ENCODE data around the gene MEGF11.

The MEGF11 gene

GRCh38 chr15:66042624-66043023 is 210.9 kb downstream of the MEGF11 start:
- H3K27me3 ChIP-seq (ENCODE audit: insufficient read depth, low read length): peaks cover 6% of the 10 kb centered on the region
- H3K36me3 ChIP-seq (ENCODE audit: insufficient read depth, low read length): no peaks in the 10 kb centered on the region
- H3K4me3 ChIP-seq (ENCODE audit: low read length): no peak overlapping the region

GRCh38 chr15:66041276-66041675 is 212.3 kb downstream of the MEGF11 start:
- Histone ChIP-seq H3K36me3 (ENCODE audit: insufficient read depth, low read length) (no peaks in the 10 kb centered on the region), H2AFZ (ENCODE audit: low read depth, low read length) (no peak overlapping the region), H3K27me3 (ENCODE audit: insufficient read depth, low read length) (peaks cover 6% of the 10 kb centered on the region), H3K4me1 (ENCODE audit: insufficient read depth, low read length) (no peaks in the 10 kb centered on the region), H3K4me3 (ENCODE audit: low read length) (no peak overlapping the region), H3K9me3 (ENCODE audit: low read length) (no peaks in the 10 kb centered on the region)

More at GRCh38 chr15:66042624-66043023, 210.9 kb downstream of the MEGF11 start:
- H3K9me3 ChIP-seq (ENCODE audit: low read length): no peaks in the 10 kb centered on the region
- H2AFZ ChIP-seq (ENCODE audit: low read depth, low read length): no peak overlapping the region
- H3K4me1 ChIP-seq (ENCODE audit: insufficient read depth, low read length): no peaks in the 10 kb centered on the region

- Histone ChIP-seq H3K4me1 (ENCODE audit: insufficient read depth, low read length) (no peaks in the 10 kb centered on the region), H2AFZ (ENCODE audit: low read depth, low read length) (no peak overlapping the region), H3K36me3 (ENCODE audit: insufficient read depth, low read length) (no peaks in the 10 kb centered on the region), H3K9me3 (ENCODE audit: low read length) (no peaks in the 10 kb centered on the region), H3K27me3 (ENCODE audit: insufficient read depth, low read length) (peaks cover 6% of the 10 kb centered on the region), H3K4me3 (ENCODE audit: low read length) (no peak overlapping the region)
Measured at GRCh38 chr15:66040211-66040892, 213.2 kb downstream of the MEGF11 start.

DNA sequence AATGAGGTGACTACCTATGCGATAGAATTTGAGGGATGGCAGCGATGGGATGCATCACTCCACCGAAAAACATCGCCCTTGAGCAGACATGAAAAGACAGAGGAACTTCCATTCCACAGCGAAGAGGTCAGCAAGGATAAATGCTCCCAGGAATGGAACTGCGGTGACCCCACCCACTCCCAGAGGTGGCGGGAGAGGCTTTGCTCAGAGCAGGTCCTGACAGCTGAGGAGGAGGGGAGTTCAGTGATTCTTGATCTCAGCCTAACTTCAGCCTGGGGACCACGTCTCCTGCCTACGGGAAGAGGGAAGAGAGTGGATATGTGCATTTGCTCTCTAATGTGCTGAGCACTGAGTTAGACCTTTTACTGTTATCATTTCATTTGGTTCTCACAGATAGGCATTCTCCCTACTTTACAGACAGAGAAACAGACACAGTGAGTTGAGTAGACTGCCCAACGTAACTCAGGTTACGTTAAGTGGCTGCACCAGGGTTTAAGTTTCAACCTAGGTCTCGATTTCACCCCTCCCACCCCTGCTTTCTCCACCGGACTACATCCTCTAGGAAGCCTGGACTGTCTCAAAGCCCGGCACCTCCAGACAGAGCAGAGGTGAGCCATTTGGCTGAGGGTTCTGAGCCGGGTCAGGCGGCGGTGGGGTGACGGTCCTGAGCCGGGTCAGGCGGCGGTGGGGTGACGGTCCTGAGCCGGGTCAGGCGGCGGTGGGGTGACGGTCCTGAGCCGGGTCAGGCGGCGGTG is 214.3 kb downstream of the MEGF11 start:
- peaks cover 6% of the 10 kb centered on the region for H3K27me3 ChIP-seq (ENCODE audit: insufficient read depth, low read length)
- no peaks in the 10 kb centered on the region for H3K9me3 ChIP-seq (ENCODE audit: low read length)
- H3K36me3 ChIP-seq (ENCODE audit: insufficient read depth, low read length): no peaks in the 10 kb centered on the region
- H3K4me3 ChIP-seq (ENCODE audit: low read length): no peak overlapping the region
- H2AFZ ChIP-seq (ENCODE audit: low read depth, low read length): no peak overlapping the region
- no peaks in the 10 kb centered on the region for H3K4me1 ChIP-seq (ENCODE audit: insufficient read depth, low read length)

DNA sequence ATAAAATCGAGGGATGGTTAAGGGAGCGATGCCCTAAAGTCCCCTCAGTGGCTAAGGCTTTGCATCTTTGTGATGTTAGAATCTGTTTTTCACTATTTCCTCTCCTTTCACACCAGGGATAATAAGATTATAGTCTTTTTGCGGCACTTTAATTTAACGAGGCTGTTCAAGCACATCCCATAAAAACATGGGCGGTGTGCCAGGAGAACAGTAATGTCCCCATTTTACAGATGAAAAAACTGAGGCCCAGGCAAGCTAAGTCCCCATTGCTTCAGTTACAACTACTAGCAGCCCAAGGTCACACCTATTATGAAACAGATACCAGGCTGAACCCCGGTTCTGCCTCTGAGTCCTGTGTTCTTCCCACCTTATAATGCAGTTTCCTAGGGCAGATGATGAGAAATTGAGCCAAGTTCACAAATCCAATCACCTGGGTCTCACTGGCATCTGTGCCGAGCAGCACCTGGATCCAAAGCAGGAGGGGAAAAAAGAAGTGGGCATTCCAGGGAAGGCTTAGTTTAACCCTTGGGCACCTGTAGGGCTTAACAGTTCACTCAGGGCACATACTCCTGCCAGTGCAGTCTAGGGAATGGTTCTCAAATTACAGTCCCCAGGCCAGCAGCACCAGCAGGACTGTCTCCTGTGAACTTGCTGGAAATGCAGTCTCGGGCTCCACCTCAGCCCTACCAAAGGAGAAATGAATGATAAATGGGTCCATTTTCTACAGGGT is 215.0 kb downstream of the MEGF11 start:
- Histone ChIP-seq H3K27me3 (ENCODE audit: insufficient read depth, low read length) (peaks cover 6% of the 10 kb centered on the region), H2AFZ (ENCODE audit: low read depth, low read length) (no peak overlapping the region)

DNA sequence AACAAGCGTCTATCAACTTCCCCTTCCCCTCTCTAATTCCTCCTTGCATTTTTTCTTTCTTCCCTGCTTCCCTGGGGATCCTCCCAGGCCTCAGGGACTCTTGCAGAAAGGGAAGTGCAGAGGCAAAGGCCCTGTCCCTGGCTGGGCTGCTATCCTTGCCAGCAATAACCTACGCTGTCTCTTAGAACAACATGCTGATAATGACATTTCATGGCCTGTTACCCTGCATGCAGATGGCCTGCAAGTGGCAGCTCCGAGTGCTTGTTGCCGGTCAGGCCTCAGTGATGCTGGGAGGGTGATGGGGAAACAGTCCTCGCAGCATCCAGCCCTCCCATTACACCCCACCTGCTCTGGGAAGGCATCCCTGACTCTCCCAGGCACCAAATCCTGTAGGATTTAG is 216.7 kb downstream of the MEGF11 start:
- no peaks in the 10 kb centered on the region for H3K36me3 ChIP-seq (ENCODE audit: insufficient read depth, low read length)
- no peaks in the 10 kb centered on the region for H3K9me3 ChIP-seq (ENCODE audit: low read length)
- H3K27me3 ChIP-seq (ENCODE audit: insufficient read depth, low read length): peaks cover 6% of the 10 kb centered on the region
- H3K4me3 ChIP-seq (ENCODE audit: low read length): no peak overlapping the region
- no peak overlapping the region for H2AFZ ChIP-seq (ENCODE audit: low read depth, low read length)
- no peaks in the 10 kb centered on the region for H3K4me1 ChIP-seq (ENCODE audit: insufficient read depth, low read length)

More for the DNA sequence above, 215.0 kb downstream of the MEGF11 start:
- no peaks in the 10 kb centered on the region for H3K36me3 ChIP-seq (ENCODE audit: insufficient read depth, low read length)
- no peaks in the 10 kb centered on the region for H3K4me1 ChIP-seq (ENCODE audit: insufficient read depth, low read length)
- H3K4me3 ChIP-seq (ENCODE audit: low read length): no peak overlapping the region
- H3K9me3 ChIP-seq (ENCODE audit: low read length): no peaks in the 10 kb centered on the region

- Histone ChIP-seq H3K27me3 (ENCODE audit: insufficient read depth, low read length) (peaks cover 6% of the 10 kb centered on the region), H3K36me3 (ENCODE audit: insufficient read depth, low read length) (no peaks in the 10 kb centered on the region)
Measured at GRCh38 chr15:66035901-66036300, 217.6 kb downstream of the MEGF11 start.

DNA sequence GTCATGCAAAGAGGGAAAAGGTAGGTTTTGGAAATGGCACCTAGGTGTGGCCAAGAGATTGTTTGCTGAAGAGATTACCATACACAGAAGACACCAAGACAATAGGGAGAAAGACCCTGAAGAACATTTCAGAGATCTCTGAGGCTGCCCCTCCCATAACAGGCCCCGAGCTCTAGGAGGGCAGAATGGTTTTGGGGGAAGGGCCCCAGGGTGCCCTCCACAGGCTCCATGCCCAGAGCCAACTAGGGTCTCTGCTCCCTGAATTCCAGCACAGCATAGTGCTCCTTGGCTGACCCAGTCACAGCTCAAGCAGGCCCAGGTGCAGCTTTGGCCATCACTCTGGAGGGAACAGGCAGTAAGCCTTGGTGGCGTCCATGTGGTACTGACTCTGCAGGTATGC is 220.4 kb downstream of the MEGF11 start:
- Histone ChIP-seq H2AFZ (ENCODE audit: low read depth, low read length) (no peak overlapping the region), H3K9me3 (ENCODE audit: low read length) (no peaks in the 10 kb centered on the region), H3K4me1 (ENCODE audit: insufficient read depth, low read length) (no peaks in the 10 kb centered on the region), H3K4me3 (ENCODE audit: low read length) (no peak overlapping the region), H3K27me3 (ENCODE audit: insufficient read depth, low read length) (no peaks in the 10 kb centered on the region), H3K36me3 (ENCODE audit: insufficient read depth, low read length) (no peaks in the 10 kb centered on the region)

More at GRCh38 chr15:66035901-66036300, 217.6 kb downstream of the MEGF11 start:
- Histone ChIP-seq H3K9me3 (ENCODE audit: low read length) (no peaks in the 10 kb centered on the region), H2AFZ (ENCODE audit: low read depth, low read length) (no peak overlapping the region), H3K4me1 (ENCODE audit: insufficient read depth, low read length) (no peaks in the 10 kb centered on the region), H3K4me3 (ENCODE audit: low read length) (no peak overlapping the region)

- no peaks in the 10 kb centered on the region for H3K27me3 ChIP-seq (ENCODE audit: insufficient read depth, low read length)
- H3K4me1 ChIP-seq (ENCODE audit: insufficient read depth, low read length): no peaks in the 10 kb centered on the region
- no peak overlapping the region for H3K4me3 ChIP-seq (ENCODE audit: low read length)
- H2AFZ ChIP-seq (ENCODE audit: low read depth, low read length): no peak overlapping the region
- no peaks in the 10 kb centered on the region for H3K9me3 ChIP-seq (ENCODE audit: low read length)
- no peaks in the 10 kb centered on the region for H3K36me3 ChIP-seq (ENCODE audit: insufficient read depth, low read length)
Measured at GRCh38 chr15:66032006-66032405, 221.5 kb downstream of the MEGF11 start.

- Histone ChIP-seq H3K4me3 (ENCODE audit: low read length) (no peak overlapping the region), H3K27me3 (ENCODE audit: insufficient read depth, low read length) (peaks cover 3% of the 10 kb centered on the region), H2AFZ (ENCODE audit: low read depth, low read length) (no peak overlapping the region), H3K9me3 (ENCODE audit: low read length) (no peaks in the 10 kb centered on the region), H3K4me1 (ENCODE audit: insufficient read depth, low read length) (no peaks in the 10 kb centered on the region), H3K36me3 (ENCODE audit: insufficient read depth, low read length) (no peaks in the 10 kb centered on the region)
Measured at GRCh38 chr15:66030650-66031049, 222.9 kb downstream of the MEGF11 start.

DNA sequence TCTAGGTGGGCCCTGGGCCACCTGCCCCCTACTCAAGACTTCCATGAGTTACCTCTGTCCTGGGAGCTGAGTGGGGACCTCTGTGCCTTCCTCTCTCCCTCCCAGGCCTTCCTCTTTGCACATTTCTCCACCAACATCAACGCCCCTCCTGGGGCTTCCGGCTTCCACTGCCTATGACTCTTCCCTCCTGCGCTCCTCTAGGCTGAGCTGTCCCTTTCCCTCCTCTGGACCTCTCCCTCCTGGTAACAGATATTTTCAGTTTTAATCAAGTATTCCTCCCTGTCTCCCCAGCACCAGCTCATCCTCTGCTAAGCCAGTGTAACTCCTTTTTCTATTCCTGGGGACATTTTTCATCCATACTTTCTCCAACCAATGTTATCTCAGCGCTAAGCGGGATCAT is 223.9 kb downstream of the MEGF11 start:
- Histone ChIP-seq H3K27me3 (ENCODE audit: insufficient read depth, low read length) (peaks cover 3% of the 10 kb centered on the region), H3K36me3 (ENCODE audit: insufficient read depth, low read length) (no peaks in the 10 kb centered on the region), H3K4me3 (ENCODE audit: low read length) (no peak overlapping the region), H3K9me3 (ENCODE audit: low read length) (no peaks in the 10 kb centered on the region), H3K4me1 (ENCODE audit: insufficient read depth, low read length) (no peaks in the 10 kb centered on the region), H2AFZ (ENCODE audit: low read depth, low read length) (no peak overlapping the region)

DNA sequence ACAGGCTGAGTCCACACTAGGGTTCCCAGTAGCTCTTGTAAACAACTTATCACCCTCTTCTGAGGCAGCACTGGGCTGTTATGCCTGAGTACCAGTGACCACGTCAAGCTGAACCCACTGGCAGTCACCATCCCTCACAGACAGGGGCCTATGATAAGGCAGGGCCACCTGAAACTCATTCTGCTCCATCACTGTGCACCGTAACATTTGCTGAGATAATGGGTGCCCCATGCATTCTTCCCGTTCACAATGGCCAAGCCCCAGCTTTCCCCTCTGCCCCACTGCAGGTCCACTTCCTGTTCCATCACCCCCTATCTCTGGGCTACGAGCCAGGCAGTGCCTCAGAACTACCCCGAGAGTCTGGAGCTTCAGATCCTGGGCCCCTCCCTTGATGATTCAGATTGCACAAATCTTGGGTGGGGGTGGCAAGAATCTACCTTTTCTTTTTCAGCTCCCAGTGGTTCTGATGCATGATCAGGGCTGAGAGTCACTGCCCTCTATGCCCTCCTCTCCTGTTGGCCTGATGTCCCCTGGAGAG is 226.2 kb downstream of the MEGF11 start:
- H3K27me3 ChIP-seq (ENCODE audit: insufficient read depth, low read length): peaks cover 3% of the 10 kb centered on the region
- no peaks in the 10 kb centered on the region for H3K36me3 ChIP-seq (ENCODE audit: insufficient read depth, low read length)
- no peak overlapping the region for H3K4me3 ChIP-seq (ENCODE audit: low read length)
- no peaks in the 10 kb centered on the region for H3K4me1 ChIP-seq (ENCODE audit: insufficient read depth, low read length)
- no peak overlapping the region for H2AFZ ChIP-seq (ENCODE audit: low read depth, low read length)
- H3K9me3 ChIP-seq (ENCODE audit: low read length): no peaks in the 10 kb centered on the region

DNA sequence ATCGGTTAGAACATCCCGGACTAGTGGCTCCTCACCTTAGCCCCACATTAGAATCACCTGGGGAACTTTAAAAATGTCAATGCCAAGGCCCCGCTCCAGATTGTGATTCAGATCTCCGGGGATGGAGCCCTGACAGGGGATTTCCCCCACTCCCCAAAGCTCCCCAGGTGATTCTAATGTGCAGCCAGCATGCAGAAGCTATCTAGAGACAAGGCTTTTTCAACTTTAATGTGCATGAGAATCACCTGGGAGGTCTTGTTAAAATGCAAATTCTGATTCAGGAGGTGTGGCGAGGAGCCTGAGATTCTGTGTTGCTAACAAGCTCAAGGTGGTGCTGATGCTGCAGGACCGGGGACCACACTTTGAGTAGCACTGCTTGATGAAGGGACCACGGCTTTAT is 227.6 kb downstream of the MEGF11 start:
- H3K9me3 ChIP-seq (ENCODE audit: low read length): no peaks in the 10 kb centered on the region
- no peak overlapping the region for H3K4me3 ChIP-seq (ENCODE audit: low read length)
- H3K36me3 ChIP-seq (ENCODE audit: insufficient read depth, low read length): no peaks in the 10 kb centered on the region
- peaks cover 5% of the 10 kb centered on the region for H3K27me3 ChIP-seq (ENCODE audit: insufficient read depth, low read length)
- H2AFZ ChIP-seq (ENCODE audit: low read depth, low read length): no peak overlapping the region
- no peaks in the 10 kb centered on the region for H3K4me1 ChIP-seq (ENCODE audit: insufficient read depth, low read length)

All from neuron (in vitro differentiated cells).